Measurements from ENCODE around the gene ZNF507. TPM values are rescaled to one million over a fixed set of nuclear protein-coding genes. Genes with fewer than 3 reads are reported as not detected.

ZNF507 gene
- total and polyA plus RNA-seq, 2 donors from 2014 or later, result 3.4 to 23.5 TPM

DNA sequence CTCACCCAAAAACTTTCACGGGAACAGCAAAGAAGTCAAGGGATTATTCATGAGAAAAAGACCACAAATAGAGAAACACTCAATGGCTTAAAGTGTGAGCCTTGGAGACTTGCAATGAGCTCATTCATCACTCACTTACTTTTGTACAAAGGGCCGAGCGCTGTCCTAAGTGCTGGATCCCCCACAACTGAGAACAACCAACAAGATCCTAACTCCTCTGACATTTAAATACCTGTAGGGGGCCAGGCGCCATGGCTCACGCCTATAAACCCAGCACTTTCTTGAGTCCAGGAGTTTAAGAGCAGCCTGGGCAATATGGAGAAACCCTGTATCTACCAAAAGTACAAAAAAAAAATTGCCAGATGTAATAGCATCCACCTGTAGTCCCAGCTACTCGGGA lies 29.4 kb upstream of the ZNF507 start:
- peak in 2 of 5 donors; percentile 18 to 19 for DNase-seq

DNA sequence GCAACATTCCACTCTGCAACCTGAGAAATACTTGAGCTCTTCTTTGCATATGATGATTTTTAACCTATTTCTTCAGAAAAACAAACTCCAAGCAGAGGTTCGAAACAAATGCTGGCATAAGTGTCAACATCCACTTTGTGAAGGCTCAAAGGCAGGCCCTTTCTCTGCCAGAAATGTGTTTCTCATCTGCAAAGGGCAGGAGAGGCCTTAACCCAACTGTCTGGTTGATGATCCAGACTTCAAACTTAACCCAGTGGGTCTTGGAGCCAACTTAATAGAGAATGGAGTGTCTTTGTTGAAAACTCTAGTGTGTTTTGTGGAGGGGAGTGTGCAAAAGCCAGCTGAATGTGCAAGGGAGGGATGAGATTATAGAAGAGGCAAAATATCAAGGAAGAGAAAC lies 28.3 kb upstream of the ZNF507 start:
- DNase-seq, result no peak
- no peak for FAIRE-seq
- intact Hi-C loops (cut with DNase I), result no loop called here

More for the DNA sequence above, 29.4 kb upstream of the ZNF507 start:
- Histone ChIP-seq H3K9ac (ENCODE audit: low read length in 3 of 3) (no peak overlapping the region), H3K27me3 (ENCODE audit: control insufficient read depth, insufficient read depth, low read length) (no peaks in the 10 kb centered on the region), H3K36me3 (ENCODE audit: control insufficient read depth in 2 of 3, insufficient read depth in 3 of 3, low read length in 3 of 3) (no peaks in the 10 kb centered on the region), H3K4me3 (ENCODE audit: low read length in 3 of 3) (no peak overlapping the region), H3K27ac (ENCODE audit: low read depth in 2 of 2, low read length in 2 of 2) (no peak overlapping the region), H3K9me3 (ENCODE audit: control insufficient read depth in 2 of 3, insufficient read depth in 1 of 3, low read length in 3 of 3) (no peaks in the 10 kb centered on the region), H3K4me1 (ENCODE audit: control insufficient read depth in 2 of 3, insufficient read depth in 2 of 3, low read depth in 1 of 3, low read length in 3 of 3) (no peaks in the 10 kb centered on the region)
- intact Hi-C loops (cut with DNase I), result no loop called here
- no peak for FAIRE-seq
- TF ChIP-seq CTCF (IDR thresholded peaks at IDR 0.05; ENCODE audit: borderline replicate concordance, extremely low read depth, insufficient read depth), result no peak

GRCh38 chr19:32318884-32319520 lies 26.4 kb upstream of the ZNF507 start:
- Histone ChIP-seq H3K4me3 (ENCODE audit: low read length in 3 of 3) (no peak overlapping the region), H3K27ac (ENCODE audit: low read depth in 2 of 2, low read length in 2 of 2) (no peak overlapping the region), H3K36me3 (ENCODE audit: control insufficient read depth in 2 of 3, insufficient read depth in 3 of 3, low read length in 3 of 3) (no peaks in the 10 kb centered on the region), H3K9ac (ENCODE audit: low read length in 3 of 3) (no peak overlapping the region), H3K27me3 (ENCODE audit: control insufficient read depth, insufficient read depth, low read length) (no peaks in the 10 kb centered on the region), H3K9me3 (ENCODE audit: control insufficient read depth in 2 of 3, insufficient read depth in 1 of 3, low read length in 3 of 3) (no peaks in the 10 kb centered on the region), H3K4me1 (ENCODE audit: control insufficient read depth in 2 of 3, insufficient read depth in 2 of 3, low read depth in 1 of 3, low read length in 3 of 3) (no peaks in the 10 kb centered on the region)
- no peak for FAIRE-seq
- peak in 3 of 5 donors; percentile 19 to 44 (median 22) for DNase-seq
- intact Hi-C loops (cut with DNase I), result no loop called here
- TF ChIP-seq CTCF (IDR thresholded peaks at IDR 0.05; ENCODE audit: borderline replicate concordance, extremely low read depth, insufficient read depth), result peak; percentile 17

More for the DNA sequence above, 28.3 kb upstream of the ZNF507 start:
- H3K9ac ChIP-seq (ENCODE audit: low read length in 3 of 3), result no peak overlapping the region
- H3K4me3 ChIP-seq (ENCODE audit: low read length in 3 of 3), result no peak overlapping the region
- H3K36me3 ChIP-seq (ENCODE audit: control insufficient read depth in 2 of 3, insufficient read depth in 3 of 3, low read length in 3 of 3), result no peaks in the 10 kb centered on the region
- H3K27me3 ChIP-seq (ENCODE audit: control insufficient read depth, insufficient read depth, low read length), result no peaks in the 10 kb centered on the region
- no peak for TF ChIP-seq CTCF (IDR thresholded peaks at IDR 0.05; ENCODE audit: borderline replicate concordance, extremely low read depth, insufficient read depth)
- no peak overlapping the region for H3K27ac ChIP-seq (ENCODE audit: low read depth in 2 of 2, low read length in 2 of 2)
- no peaks in the 10 kb centered on the region for H3K9me3 ChIP-seq (ENCODE audit: control insufficient read depth in 2 of 3, insufficient read depth in 1 of 3, low read length in 3 of 3)
- no peaks in the 10 kb centered on the region for H3K4me1 ChIP-seq (ENCODE audit: control insufficient read depth in 2 of 3, insufficient read depth in 2 of 3, low read depth in 1 of 3, low read length in 3 of 3)

GRCh38 chr19:32322541-32322940 lies 22.9 kb upstream of the ZNF507 start:
- Histone ChIP-seq H3K27me3 (ENCODE audit: control insufficient read depth, insufficient read depth, low read length) (no peaks in the 10 kb centered on the region), H3K9ac (ENCODE audit: low read length in 3 of 3) (no peak overlapping the region), H3K4me3 (ENCODE audit: low read length in 3 of 3) (no peak overlapping the region), H3K36me3 (ENCODE audit: control insufficient read depth in 2 of 3, insufficient read depth in 3 of 3, low read length in 3 of 3) (no peaks in the 10 kb centered on the region), H3K4me1 (ENCODE audit: control insufficient read depth in 2 of 3, insufficient read depth in 2 of 3, low read depth in 1 of 3, low read length in 3 of 3) (no peaks in the 10 kb centered on the region), H3K27ac (ENCODE audit: low read depth in 2 of 2, low read length in 2 of 2) (no peak overlapping the region), H3K9me3 (ENCODE audit: control insufficient read depth in 2 of 3, insufficient read depth in 1 of 3, low read length in 3 of 3) (no peaks in the 10 kb centered on the region)
- no peak for TF ChIP-seq CTCF (IDR thresholded peaks at IDR 0.05; ENCODE audit: borderline replicate concordance, extremely low read depth, insufficient read depth)
- DNase-seq (no peak), FAIRE-seq (no peak)
- intact Hi-C loops (cut with DNase I), result no loop called here

Data from kidney (tissue), 14 donors.